Prostate gland (tissue), 2 donors: Measurements from ENCODE around the gene ZC3H12A. TPM values are rescaled to one million over a fixed set of nuclear protein-coding genes. Genes with fewer than 3 reads are reported as not detected.
A peak's percentile ranks its signal among the peaks of the same experiment; 100 is the strongest.
"Not testable (repeated sequence)": the region's sequence is repeated elsewhere in the genome, so short reads cannot be mapped to it uniquely, and the experiment has no call there.

Experiments
- DNase-seq: peaks from one replicate; pipeline ENCODE4 v3.0.0-alpha.2; 2019; ENCODE audit warnings: low spot score
- H3K27ac ChIP-seq, 2 donors: fragments of 200-600 bp; sonication (generic); 2 replicates each; pipeline ENCODE4 v1.5.1; 2017 to 2019
- H3K27me3 ChIP-seq: fragments of 200-600 bp; sonication (generic); replicated peaks from 2 replicates; pipeline ENCODE4 v1.5.1; 2019; ENCODE audit not compliant: insufficient read depth
- H3K36me3 ChIP-seq, 2 donors: fragments of 200-600 bp; sonication (generic); 1 replicate in 1 of 2; 2 replicates in 1 of 2; pipeline versions ENCODE4 v1.5.1 to v1.8.1; 2017 to 2019
- H3K4me1 ChIP-seq: fragments of 200-600 bp; sonication (generic); replicated peaks from 2 replicates; pipeline ENCODE4 v1.5.1; 2019
- H3K4me3 ChIP-seq, 2 donors: fragments of 200-600 bp; sonication (generic); 2 replicates each; pipeline ENCODE4 v1.5.1; 2017 to 2019
- H3K9me3 ChIP-seq: fragments of 200-600 bp; sonication (generic); 2 replicates; pipeline ENCODE4 v1.5.1; 2017
- CTCF ChIP-seq, 4 experiments: fragments of 200-600 bp in 2 of 4; fragments of 450-650 bp in 2 of 4; sonication (generic) in 2 of 4; IDR thresholded peaks; 1 replicate in 3 of 4; 2 replicates in 1 of 4; pipeline ENCODE4 v1.5.1; 2016 to 2019; ENCODE audit warnings: antibody characterized with exemption in 4 of 4, mild to moderate bottlenecking in 2 of 4, moderate library complexity in 2 of 4
- POLR2A ChIP-seq: fragments of 450-650 bp; IDR thresholded peaks from one replicate; pipeline ENCODE4 v1.6.1; 2016; ENCODE audit warnings: antibody characterized with exemption, mild to moderate bottlenecking
- POLR2AphosphoS5 ChIP-seq: sonication (generic); formaldehyde crosslinking; IDR thresholded peaks from one replicate; pipeline ENCODE4 v1.6.1; 2017; ENCODE audit warnings: antibody characterized with exemption
- WGBS: methylation state at CpG from one replicate; pipeline ENCODE4 v1.1.5; 2018; 5-methylcytosine and 5-hydroxymethylcytosine counted together
- intact Hi-C: fragments of 100-400 bp; cut with DNase I; formaldehyde crosslinking; loops from one replicate; pipeline ENCODE4 v1.14.2; 2022
- total RNA-seq, 2 donors: library from RNA; depleted of rRNA; stranded (reverse); fragments of >200 nt; gene quantifications; one replicate each; pipeline ENCODE4 v1.1.0, GENCODE V29; 2016

The ZC3H12A gene
- total RNA-seq, 2 donors from 2014 or later, result 74.4 to 97.1 TPM

DNA sequence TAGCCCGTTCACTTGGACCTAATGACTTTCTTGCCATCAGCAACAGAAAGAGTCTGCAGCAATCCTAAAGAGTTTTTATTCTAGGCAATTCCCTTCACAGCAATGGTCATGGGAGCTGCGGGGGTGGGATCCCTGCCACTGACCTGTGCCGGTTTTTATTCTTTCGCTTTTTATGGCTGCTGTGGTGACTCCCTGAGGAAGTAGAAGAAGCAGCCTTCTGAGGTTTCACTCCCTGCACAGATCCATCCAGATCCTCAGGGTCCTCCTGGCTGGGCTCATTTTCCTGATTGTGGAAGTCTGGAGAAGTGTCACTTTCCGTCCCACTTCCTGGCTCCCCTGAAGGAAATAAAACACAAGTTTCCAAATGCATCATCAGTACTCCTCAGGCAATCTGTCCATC, 27.3 kb downstream of the ZC3H12A start:
- intact Hi-C loops, result no loop called here
- no peaks in the 10 kb centered on the region for H3K36me3 ChIP-seq
- DNase-seq, result no peak

GRCh38 chr1:37502104-37502503, 27.7 kb downstream of the ZC3H12A start:
- Histone ChIP-seq H3K4me3 (no peak overlapping the region), H3K27ac (peak overlapping the region; percentile 51 to 97), H3K4me1 (peaks cover 14% of the 10 kb centered on the region), H3K9me3 (no peaks in the 10 kb centered on the region), H3K27me3 (no peaks in the 10 kb centered on the region), H3K36me3 (no peaks in the 10 kb centered on the region)
- intact Hi-C loops, result no loop called here
- no peak for DNase-seq
- TF ChIP-seq POLR2AphosphoS5 (no peak), POLR2A (no peak), CTCF (IDR thresholded peaks at IDR 0.05) (no peak)

More for the DNA sequence above, 27.3 kb downstream of the ZC3H12A start:
- WGBS, result 74% methylated on average over 5 of the region's 5 CpGs
- H3K9me3 ChIP-seq, result no peaks in the 10 kb centered on the region
- H3K4me3 ChIP-seq, result no peak overlapping the region
- H3K27me3 ChIP-seq, result no peaks in the 10 kb centered on the region
- TF ChIP-seq CTCF (IDR thresholded peaks at IDR 0.05) (no peak), POLR2A (no peak), POLR2AphosphoS5 (no peak)
- H3K4me1 ChIP-seq, result peaks cover 14% of the 10 kb centered on the region
- H3K27ac ChIP-seq, result peak overlapping the region; percentile 51 to 97

GRCh38 chr1:37502791-37503190, 28.4 kb downstream of the ZC3H12A start:
- H3K4me3 ChIP-seq, H3K4me1 ChIP-seq, H3K36me3 ChIP-seq, H3K9me3 ChIP-seq, intact Hi-C loops, H3K27me3 ChIP-seq, DNase-seq: not testable (repeated sequence)
- WGBS, result 97% methylated on average over 2 of the region's 2 CpGs
- H3K27ac ChIP-seq, result peak overlapping the region; percentile 51 to 97

GRCh38 chr1:37506740-37507139, 32.4 kb downstream of the ZC3H12A start:
- H3K4me3 ChIP-seq, result no peak overlapping the region
- no peaks in the 10 kb centered on the region for H3K4me1 ChIP-seq
- WGBS, result 60% methylated on average over 2 of the region's 2 CpGs
- H3K27ac ChIP-seq, result peak overlapping the region; percentile 56 to 97
- intact Hi-C loops, result no loop called here
- DNase-seq, result no peak
- H3K27me3 ChIP-seq, result no peaks in the 10 kb centered on the region
- peak; percentile 59 for TF ChIP-seq POLR2AphosphoS5
- no peak for TF ChIP-seq POLR2A
- no peaks in the 10 kb centered on the region for H3K36me3 ChIP-seq
- no peaks in the 10 kb centered on the region for H3K9me3 ChIP-seq

DNA sequence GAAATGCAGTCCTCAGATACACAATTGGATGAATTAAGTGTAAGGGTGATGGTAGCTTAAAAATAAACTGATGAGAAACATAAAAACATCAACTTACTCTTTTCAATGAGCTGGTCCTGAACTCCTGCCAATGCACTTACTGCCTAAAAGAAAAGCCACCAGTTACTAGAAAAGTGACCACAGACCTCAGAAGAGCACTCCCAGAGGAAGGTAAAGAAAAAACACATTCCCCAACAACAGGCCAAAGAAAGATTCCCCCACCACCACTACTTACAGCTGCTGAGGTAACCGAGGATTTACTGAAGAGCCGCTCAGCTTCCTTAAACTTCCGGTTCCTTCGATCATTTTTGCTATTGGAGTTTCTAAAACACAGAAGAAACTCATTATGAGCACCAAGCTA, 34.8 kb downstream of the ZC3H12A start:
- peak overlapping the region; percentile 56 to 97 for H3K27ac ChIP-seq
- no peak for DNase-seq
- H3K4me1 ChIP-seq, result no peaks in the 10 kb centered on the region
- no peaks in the 10 kb centered on the region for H3K9me3 ChIP-seq
- H3K4me3 ChIP-seq, result no peak overlapping the region
- no peaks in the 10 kb centered on the region for H3K36me3 ChIP-seq
- no peak for TF ChIP-seq POLR2AphosphoS5
- no peak for TF ChIP-seq POLR2A
- TF ChIP-seq CTCF (IDR thresholded peaks at IDR 0.05), result no peak
- WGBS, result 87% methylated on average over 4 of the region's 4 CpGs
- H3K27me3 ChIP-seq, result no peaks in the 10 kb centered on the region
- intact Hi-C loops, result no loop called here

DNA sequence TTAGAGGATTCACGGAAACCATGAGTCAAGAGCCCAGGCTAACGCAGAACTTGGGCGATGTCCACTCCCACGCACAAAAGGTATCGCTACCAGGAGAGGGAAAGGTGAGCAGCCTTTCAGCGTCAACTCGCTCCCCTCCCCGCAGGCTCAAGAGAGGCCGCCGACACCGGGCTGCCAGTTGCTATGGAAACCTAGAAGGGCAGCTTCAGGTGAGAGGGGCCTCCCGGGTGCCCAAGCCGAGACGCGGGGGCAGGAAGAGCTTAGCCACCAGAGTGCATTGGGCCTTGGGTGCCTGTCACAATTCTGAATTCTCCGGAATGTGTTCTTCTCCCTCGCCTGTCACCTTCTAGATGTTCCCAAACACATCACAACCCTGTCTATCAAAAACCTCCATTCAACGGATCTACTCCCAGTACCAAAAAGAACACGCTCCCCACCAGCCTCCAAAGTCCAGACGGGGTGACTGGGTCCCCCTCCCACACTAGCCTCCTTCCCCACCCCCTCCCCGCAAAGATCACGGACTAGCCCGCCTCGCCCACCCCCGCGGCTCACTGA, 39.5 kb downstream of the ZC3H12A start:
- no peak for DNase-seq
- intact Hi-C loops, result no loop called here
- no peaks in the 10 kb centered on the region for H3K27me3 ChIP-seq
- H3K9me3 ChIP-seq, result no peaks in the 10 kb centered on the region
- no peaks in the 10 kb centered on the region for H3K4me1 ChIP-seq
- peak overlapping the region; percentile 86 to 98 for H3K4me3 ChIP-seq
- WGBS, result 2% methylated on average over 26 of the region's 26 CpGs
- no peaks in the 10 kb centered on the region for H3K36me3 ChIP-seq
- TF ChIP-seq POLR2A (peak; percentile 12), CTCF (IDR thresholded peaks at IDR 0.05) (no peak), POLR2AphosphoS5 (no peak)
- peak overlapping the region; percentile 96 to 97 for H3K27ac ChIP-seq
